Measurements from ENCODE around the gene ELOB.

Gene ELOB

DNA sequence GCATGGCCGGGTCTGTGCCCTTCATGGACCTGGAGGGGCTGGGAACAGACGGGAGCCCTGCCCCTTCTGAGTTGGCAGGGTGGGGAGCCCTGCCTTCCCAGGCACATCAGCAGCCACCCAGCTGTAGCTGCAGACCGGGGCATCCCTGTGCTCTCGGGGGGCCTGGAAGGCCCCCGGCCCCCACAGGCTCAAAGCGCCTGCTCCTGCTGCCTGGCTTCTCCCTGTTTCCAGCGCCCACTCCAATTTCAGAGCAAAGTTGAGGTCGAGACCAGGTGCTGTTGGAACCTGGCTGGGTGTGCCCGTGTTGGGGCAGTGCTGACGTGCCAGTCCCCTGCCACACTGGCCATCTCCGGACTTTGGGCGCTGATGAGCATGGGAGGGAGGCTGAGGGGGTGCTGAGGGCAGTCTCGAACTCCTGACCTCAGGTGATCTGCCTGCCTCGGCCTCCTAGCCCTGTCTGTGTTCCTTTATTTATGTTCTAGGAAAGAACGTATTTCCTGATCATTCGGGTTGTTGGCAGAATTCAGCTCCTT, 52.2 kb downstream of the ELOB start:
- ATAC-seq, result no peak
- no peak for TF ChIP-seq RARB (CRISPR knock-in tag; IDR thresholded peaks at IDR 0.05)
- TF ChIP-seq ZC3H10 (CRISPR knock-in tag; IDR thresholded peaks at IDR 0.05), result no peak
- no peak for TF ChIP-seq ZFP30 (CRISPR knock-in tag; IDR thresholded peaks at IDR 0.05)
- no peak for TF ChIP-seq OSR1 (CRISPR knock-in tag; IDR thresholded peaks at IDR 0.05)
- TF ChIP-seq ZNF70 (CRISPR knock-in tag; IDR thresholded peaks at IDR 0.05), result no peak
- no peak for TF ChIP-seq GLIS3 (CRISPR knock-in tag; IDR thresholded peaks at IDR 0.05)
- TF ChIP-seq BACH2 (CRISPR knock-in tag; IDR thresholded peaks at IDR 0.05; ENCODE audit: borderline replicate concordance), result no peak
- no peak for TF ChIP-seq TCF4 (CRISPR knock-in tag; IDR thresholded peaks at IDR 0.05; ENCODE audit: borderline replicate concordance)
- TF ChIP-seq CSDC2 (CRISPR knock-in tag; IDR thresholded peaks at IDR 0.05), result no peak
- TF ChIP-seq, protein P1, sequence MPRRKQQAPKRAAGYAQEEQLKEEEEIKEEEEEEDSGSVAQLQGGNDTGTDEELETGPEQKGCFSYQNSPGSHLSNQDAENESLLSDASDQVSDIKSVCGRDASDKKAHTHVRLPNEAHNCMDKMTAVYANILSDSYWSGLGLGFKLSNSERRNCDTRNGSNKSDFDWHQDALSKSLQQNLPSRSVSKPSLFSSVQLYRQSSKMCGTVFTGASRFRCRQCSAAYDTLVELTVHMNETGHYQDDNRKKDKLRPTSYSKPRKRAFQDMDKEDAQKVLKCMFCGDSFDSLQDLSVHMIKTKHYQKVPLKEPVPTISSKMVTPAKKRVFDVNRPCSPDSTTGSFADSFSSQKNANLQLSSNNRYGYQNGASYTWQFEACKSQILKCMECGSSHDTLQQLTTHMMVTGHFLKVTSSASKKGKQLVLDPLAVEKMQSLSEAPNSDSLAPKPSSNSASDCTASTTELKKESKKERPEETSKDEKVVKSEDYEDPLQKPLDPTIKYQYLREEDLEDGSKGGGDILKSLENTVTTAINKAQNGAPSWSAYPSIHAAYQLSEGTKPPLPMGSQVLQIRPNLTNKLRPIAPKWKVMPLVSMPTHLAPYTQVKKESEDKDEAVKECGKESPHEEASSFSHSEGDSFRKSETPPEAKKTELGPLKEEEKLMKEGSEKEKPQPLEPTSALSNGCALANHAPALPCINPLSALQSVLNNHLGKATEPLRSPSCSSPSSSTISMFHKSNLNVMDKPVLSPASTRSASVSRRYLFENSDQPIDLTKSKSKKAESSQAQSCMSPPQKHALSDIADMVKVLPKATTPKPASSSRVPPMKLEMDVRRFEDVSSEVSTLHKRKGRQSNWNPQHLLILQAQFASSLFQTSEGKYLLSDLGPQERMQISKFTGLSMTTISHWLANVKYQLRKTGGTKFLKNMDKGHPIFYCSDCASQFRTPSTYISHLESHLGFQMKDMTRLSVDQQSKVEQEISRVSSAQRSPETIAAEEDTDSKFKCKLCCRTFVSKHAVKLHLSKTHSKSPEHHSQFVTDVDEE (CRISPR knock-in tag; IDR thresholded peaks at IDR 0.05), result no peak
- TF ChIP-seq, protein P2, sequence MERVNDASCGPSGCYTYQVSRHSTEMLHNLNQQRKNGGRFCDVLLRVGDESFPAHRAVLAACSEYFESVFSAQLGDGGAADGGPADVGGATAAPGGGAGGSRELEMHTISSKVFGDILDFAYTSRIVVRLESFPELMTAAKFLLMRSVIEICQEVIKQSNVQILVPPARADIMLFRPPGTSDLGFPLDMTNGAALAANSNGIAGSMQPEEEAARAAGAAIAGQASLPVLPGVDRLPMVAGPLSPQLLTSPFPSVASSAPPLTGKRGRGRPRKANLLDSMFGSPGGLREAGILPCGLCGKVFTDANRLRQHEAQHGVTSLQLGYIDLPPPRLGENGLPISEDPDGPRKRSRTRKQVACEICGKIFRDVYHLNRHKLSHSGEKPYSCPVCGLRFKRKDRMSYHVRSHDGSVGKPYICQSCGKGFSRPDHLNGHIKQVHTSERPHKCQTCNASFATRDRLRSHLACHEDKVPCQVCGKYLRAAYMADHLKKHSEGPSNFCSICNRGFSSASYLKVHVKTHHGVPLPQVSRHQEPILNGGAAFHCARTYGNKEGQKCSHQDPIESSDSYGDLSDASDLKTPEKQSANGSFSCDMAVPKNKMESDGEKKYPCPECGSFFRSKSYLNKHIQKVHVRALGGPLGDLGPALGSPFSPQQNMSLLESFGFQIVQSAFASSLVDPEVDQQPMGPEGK (CRISPR knock-in tag; IDR thresholded peaks at IDR 0.05; ENCODE audit: borderline replicate concordance), result no peak
- TF ChIP-seq SNAI2 (CRISPR knock-in tag; IDR thresholded peaks at IDR 0.05), result no peak
- no peak for TF ChIP-seq TOX (CRISPR knock-in tag; IDR thresholded peaks at IDR 0.05; ENCODE audit: borderline replicate concordance)
- TF ChIP-seq ARNTL (CRISPR knock-in tag; IDR thresholded peaks at IDR 0.05; ENCODE audit: borderline replicate concordance, low read depth), result no peak
- TF ChIP-seq, protein P3, sequence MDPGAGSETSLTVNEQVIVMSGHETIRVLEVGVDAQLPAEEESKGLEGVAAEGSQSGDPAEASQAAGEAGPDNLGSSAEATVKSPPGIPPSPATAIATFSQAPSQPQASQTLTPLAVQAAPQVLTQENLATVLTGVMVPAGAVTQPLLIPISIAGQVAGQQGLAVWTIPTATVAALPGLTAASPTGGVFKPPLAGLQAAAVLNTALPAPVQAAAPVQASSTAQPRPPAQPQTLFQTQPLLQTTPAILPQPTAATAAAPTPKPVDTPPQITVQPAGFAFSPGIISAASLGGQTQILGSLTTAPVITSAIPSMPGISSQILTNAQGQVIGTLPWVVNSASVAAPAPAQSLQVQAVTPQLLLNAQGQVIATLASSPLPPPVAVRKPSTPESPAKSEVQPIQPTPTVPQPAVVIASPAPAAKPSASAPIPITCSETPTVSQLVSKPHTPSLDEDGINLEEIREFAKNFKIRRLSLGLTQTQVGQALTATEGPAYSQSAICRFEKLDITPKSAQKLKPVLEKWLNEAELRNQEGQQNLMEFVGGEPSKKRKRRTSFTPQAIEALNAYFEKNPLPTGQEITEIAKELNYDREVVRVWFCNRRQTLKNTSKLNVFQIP (CRISPR knock-in tag; IDR thresholded peaks at IDR 0.05; ENCODE audit: borderline replicate concordance, low read depth), result no peak
- TF ChIP-seq ZFP3 (CRISPR knock-in tag; IDR thresholded peaks at IDR 0.05), result no peak

DNA sequence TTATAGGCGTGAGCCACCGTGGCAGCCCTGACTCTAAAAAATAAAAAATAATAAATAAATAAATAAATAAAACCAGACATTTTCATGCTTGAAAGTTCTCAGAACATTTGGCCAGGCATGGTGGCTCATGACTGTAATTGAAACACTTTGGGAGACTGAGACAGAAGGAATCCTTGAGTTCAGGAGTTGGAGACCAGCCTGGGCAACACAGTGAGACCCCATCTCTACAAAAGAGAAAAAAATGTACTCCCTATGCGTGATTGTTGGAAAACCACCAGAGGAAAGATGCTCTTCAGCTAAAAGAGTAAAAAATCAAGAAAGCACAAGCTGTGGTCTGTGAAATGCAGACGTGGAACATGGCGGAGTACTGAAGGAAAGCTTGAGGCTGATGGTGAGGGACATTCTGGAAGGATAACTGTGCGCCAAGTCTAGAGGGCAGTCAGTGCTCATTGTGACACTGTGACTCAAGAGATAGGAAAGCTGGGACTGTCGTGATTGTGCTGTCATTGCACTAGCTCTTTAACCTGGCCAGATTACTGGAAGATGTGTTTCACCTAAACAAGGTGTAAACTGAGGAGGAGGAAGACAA, 52.9 kb downstream of the ELOB start:
- no peak for TF ChIP-seq CSDC2 (CRISPR knock-in tag; IDR thresholded peaks at IDR 0.05)
- no peak for TF ChIP-seq ZNF8 (CRISPR knock-in tag; IDR thresholded peaks at IDR 0.05)
- TF ChIP-seq, protein P3 (CRISPR knock-in tag; IDR thresholded peaks at IDR 0.05; ENCODE audit: borderline replicate concordance, low read depth), result no peak
- TF ChIP-seq, protein P2 (CRISPR knock-in tag; IDR thresholded peaks at IDR 0.05; ENCODE audit: borderline replicate concordance), result no peak
- TF ChIP-seq ZC3H10 (CRISPR knock-in tag; IDR thresholded peaks at IDR 0.05), result no peak
- no peak for TF ChIP-seq ESRRG (CRISPR knock-in tag; IDR thresholded peaks at IDR 0.05)
- TF ChIP-seq, protein P1 (CRISPR knock-in tag; IDR thresholded peaks at IDR 0.05), result no peak
- TF ChIP-seq, protein P4, sequence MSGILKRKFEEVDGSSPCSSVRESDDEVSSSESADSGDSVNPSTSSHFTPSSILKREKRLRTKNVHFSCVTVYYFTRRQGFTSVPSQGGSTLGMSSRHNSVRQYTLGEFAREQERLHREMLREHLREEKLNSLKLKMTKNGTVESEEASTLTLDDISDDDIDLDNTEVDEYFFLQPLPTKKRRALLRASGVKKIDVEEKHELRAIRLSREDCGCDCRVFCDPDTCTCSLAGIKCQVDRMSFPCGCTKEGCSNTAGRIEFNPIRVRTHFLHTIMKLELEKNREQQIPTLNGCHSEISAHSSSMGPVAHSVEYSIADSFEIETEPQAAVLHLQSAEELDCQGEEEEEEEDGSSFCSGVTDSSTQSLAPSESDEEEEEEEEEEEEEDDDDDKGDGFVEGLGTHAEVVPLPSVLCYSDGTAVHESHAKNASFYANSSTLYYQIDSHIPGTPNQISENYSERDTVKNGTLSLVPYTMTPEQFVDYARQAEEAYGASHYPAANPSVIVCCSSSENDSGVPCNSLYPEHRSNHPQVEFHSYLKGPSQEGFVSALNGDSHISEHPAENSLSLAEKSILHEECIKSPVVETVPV (CRISPR knock-in tag; IDR thresholded peaks at IDR 0.05), result no peak
- no peak for TF ChIP-seq ZFP3 (CRISPR knock-in tag; IDR thresholded peaks at IDR 0.05)
- no peak for TF ChIP-seq ZNF70 (CRISPR knock-in tag; IDR thresholded peaks at IDR 0.05)
- no peak for TF ChIP-seq SNAI2 (CRISPR knock-in tag; IDR thresholded peaks at IDR 0.05)
- no peak for TF ChIP-seq BACH2 (CRISPR knock-in tag; IDR thresholded peaks at IDR 0.05; ENCODE audit: borderline replicate concordance)
- TF ChIP-seq, protein P5, sequence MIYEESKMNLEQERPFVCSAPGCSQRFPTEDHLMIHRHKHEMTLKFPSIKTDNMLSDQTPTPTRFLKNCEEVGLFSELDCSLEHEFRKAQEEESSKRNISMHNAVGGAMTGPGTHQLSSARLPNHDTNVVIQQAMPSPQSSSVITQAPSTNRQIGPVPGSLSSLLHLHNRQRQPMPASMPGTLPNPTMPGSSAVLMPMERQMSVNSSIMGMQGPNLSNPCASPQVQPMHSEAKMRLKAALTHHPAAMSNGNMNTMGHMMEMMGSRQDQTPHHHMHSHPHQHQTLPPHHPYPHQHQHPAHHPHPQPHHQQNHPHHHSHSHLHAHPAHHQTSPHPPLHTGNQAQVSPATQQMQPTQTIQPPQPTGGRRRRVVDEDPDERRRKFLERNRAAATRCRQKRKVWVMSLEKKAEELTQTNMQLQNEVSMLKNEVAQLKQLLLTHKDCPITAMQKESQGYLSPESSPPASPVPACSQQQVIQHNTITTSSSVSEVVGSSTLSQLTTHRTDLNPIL (CRISPR knock-in tag; IDR thresholded peaks at IDR 0.05; ENCODE audit: low read depth), result no peak
- TF ChIP-seq ISL1 (CRISPR knock-in tag; IDR thresholded peaks at IDR 0.05), result no peak
- no peak for TF ChIP-seq RARB (CRISPR knock-in tag; IDR thresholded peaks at IDR 0.05)
- no peak for TF ChIP-seq OSR1 (CRISPR knock-in tag; IDR thresholded peaks at IDR 0.05)
- TF ChIP-seq GLIS3 (CRISPR knock-in tag; IDR thresholded peaks at IDR 0.05), result no peak
- TF ChIP-seq ZFP30 (CRISPR knock-in tag; IDR thresholded peaks at IDR 0.05), result no peak
- no peak for TF ChIP-seq TOX (CRISPR knock-in tag; IDR thresholded peaks at IDR 0.05; ENCODE audit: borderline replicate concordance)
- no peak for ATAC-seq
